Thoracic aorta (tissue), 2 donors: ENCODE measurements around the gene ARL6IP5. TPM values are rescaled to one million over a fixed set of nuclear protein-coding genes. Genes with fewer than 3 reads are reported as not detected.

Source experiments
- ATAC-seq: fragments of 150-250 bp; one replicate; pipeline ENCODE4 v1.8.0; 2017; ENCODE audit warnings: low read depth; ENCODE audit not compliant: insufficient number of reproducible peaks, low FRiP score
- DNase-seq: peaks from one replicate; pipeline ENCODE4 v3.0.0-alpha.2; 2020; ENCODE audit warnings: low spot score
- H3K27ac ChIP-seq, 2 donors: fragments of 200-600 bp; sonication (generic); 1 replicate in 1 of 2; 2 replicates in 1 of 2; pipeline ENCODE4 v1.5.1; 2016; ENCODE audit warnings: mild to moderate bottlenecking in 2 of 2, moderate library complexity in 2 of 2
- H3K27me3 ChIP-seq: fragments of 200-600 bp; sonication (generic); replicated peaks from 2 replicates; pipeline ENCODE4 v1.6.0; 2016; ENCODE audit warnings: mild to moderate bottlenecking; ENCODE audit not compliant: insufficient read depth
- H3K36me3 ChIP-seq: fragments of 200-600 bp; sonication (generic); one replicate; pipeline ENCODE4 v1.5.1; 2016
- H3K4me1 ChIP-seq, 2 donors: fragments of 200-600 bp; sonication (generic); 1 replicate in 1 of 2; 2 replicates in 1 of 2; pipeline versions ENCODE4 v1.5.1 to v1.6.0; 2016; ENCODE audit warnings: low read depth in 2 of 2, mild to moderate bottlenecking in 1 of 2; ENCODE audit not compliant: control insufficient read depth in 1 of 2
- H3K4me3 ChIP-seq: fragments of 200-600 bp; sonication (generic); 2 replicates; pipeline ENCODE4 v1.5.1; 2016; ENCODE audit warnings: mild to moderate bottlenecking
- H3K9me3 ChIP-seq: fragments of 200-600 bp; sonication (generic); 2 replicates; pipeline ENCODE4 v1.5.1; 2016
- total RNA-seq, 2 donors: library from RNA; depleted of rRNA; stranded (reverse); fragments of >200 nt; gene quantifications; one replicate each; pipeline versions ENCODE4 v1.1.0 to v1.2.3, GENCODE V29; 2016
- TF ChIP-seq, protein P1 (sequence below): fragments of 200-600 bp; sonication (generic); IDR thresholded peaks from one replicate; pipeline ENCODE4 v1.5.1; 2019; ENCODE audit warnings: antibody characterized with exemption

The ARL6IP5 gene
- total RNA-seq, 2 donors from 2014 or later, result 195 to 269 TPM

DNA sequence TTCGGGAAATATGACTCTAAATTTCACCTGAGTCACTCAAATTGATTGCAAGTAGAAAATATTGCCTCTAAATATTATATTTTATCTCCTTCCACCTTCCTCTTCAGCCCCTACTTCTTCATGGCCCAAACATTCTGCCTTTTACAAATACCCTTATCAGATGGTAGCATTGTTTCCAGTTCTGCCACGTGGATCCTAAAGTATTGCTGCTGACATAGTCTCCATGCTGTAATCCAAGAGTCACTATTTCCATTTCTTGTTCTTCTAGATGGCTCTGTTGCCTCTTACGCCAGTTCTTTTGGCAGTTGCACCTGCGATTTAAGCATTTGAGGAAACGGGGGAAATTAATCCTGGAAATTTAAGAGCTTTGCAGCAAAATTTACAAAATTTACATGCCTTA, 24.1 kb downstream of the ARL6IP5 start:
- TF ChIP-seq, protein P1, sequence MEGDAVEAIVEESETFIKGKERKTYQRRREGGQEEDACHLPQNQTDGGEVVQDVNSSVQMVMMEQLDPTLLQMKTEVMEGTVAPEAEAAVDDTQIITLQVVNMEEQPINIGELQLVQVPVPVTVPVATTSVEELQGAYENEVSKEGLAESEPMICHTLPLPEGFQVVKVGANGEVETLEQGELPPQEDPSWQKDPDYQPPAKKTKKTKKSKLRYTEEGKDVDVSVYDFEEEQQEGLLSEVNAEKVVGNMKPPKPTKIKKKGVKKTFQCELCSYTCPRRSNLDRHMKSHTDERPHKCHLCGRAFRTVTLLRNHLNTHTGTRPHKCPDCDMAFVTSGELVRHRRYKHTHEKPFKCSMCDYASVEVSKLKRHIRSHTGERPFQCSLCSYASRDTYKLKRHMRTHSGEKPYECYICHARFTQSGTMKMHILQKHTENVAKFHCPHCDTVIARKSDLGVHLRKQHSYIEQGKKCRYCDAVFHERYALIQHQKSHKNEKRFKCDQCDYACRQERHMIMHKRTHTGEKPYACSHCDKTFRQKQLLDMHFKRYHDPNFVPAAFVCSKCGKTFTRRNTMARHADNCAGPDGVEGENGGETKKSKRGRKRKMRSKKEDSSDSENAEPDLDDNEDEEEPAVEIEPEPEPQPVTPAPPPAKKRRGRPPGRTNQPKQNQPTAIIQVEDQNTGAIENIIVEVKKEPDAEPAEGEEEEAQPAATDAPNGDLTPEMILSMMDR, result no peak
- ATAC-seq, result no peak

DNA sequence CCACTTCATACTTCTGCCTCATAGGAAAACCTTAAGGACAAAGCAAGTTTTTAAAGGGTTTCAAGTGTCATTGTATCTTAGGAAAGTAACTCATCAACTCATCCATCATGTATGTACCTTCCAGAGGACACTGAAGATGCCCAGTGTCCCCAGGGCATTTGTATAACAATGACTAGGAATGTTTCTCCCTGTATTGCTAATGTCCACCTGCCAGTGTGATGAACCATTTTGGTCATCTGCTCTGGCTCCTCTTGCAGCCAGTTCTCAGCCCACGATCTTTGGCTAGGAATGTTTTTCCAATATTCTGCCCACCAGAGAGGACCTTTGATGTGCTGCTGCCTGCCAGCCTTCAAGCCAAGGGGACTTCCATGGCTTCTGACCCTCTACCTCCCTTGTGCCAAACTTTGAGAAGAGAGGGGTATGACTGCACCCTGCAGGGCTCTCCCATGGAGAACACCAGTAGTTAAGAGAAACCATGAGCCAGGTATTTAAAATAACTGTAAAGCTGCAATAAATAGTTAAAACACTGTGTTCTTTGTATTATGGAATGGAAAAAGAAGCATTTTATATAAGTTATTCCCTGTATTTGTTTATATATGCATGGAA, 26.3 kb downstream of the ARL6IP5 start:
- Histone ChIP-seq H3K36me3 (no peaks in the 10 kb centered on the region), H3K27ac (no peak overlapping the region)

More for the DNA sequence above, 24.1 kb downstream of the ARL6IP5 start:
- Histone ChIP-seq H3K9me3 (no peaks in the 10 kb centered on the region), H3K4me1 (peaks cover 0 to 23% of the 10 kb centered on the region in 2 donors), H3K36me3 (peaks cover 8% of the 10 kb centered on the region), H3K4me3 (no peak overlapping the region), H3K27me3 (no peaks in the 10 kb centered on the region), H3K27ac (no peak overlapping the region)
- DNase-seq, result no peak

GRCh38 chr3:69113536-69113935, 28.8 kb downstream of the ARL6IP5 start:
- peaks cover 0 to 13% of the 10 kb centered on the region in 2 donors for H3K4me1 ChIP-seq
- no peaks in the 10 kb centered on the region for H3K27me3 ChIP-seq
- DNase-seq (no peak), ATAC-seq (no peak)
- TF ChIP-seq, protein P1, result no peak
- H3K4me3 ChIP-seq, result no peak overlapping the region
- no peak overlapping the region for H3K27ac ChIP-seq
- no peaks in the 10 kb centered on the region for H3K9me3 ChIP-seq
- H3K36me3 ChIP-seq, result no peaks in the 10 kb centered on the region

More for the DNA sequence above, 26.3 kb downstream of the ARL6IP5 start:
- TF ChIP-seq, protein P1, result no peak
- H3K4me1 ChIP-seq, result peaks cover 0 to 16% of the 10 kb centered on the region in 2 donors
- no peaks in the 10 kb centered on the region for H3K27me3 ChIP-seq
- no peak overlapping the region for H3K4me3 ChIP-seq
- H3K9me3 ChIP-seq, result no peaks in the 10 kb centered on the region
- no peak for ATAC-seq
- no peak for DNase-seq

DNA sequence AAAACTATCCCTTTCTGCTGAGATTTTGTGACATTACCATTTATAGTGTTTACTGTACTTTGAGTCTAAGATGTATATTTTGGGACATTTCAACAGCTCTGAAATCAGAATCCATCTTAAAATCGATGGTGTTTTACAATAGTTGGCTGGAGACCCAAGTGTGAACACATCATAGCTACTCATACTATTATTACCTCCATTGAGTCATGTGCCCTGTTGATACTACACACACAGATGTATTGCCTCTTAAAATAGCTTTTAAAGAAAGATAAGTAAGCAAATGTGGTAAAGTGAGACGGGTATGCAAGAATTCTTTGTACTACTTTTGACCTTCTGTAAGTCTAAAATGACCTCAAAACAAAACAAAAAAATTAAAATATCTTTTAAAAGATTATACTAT, 31.0 kb downstream of the ARL6IP5 start:
- Histone ChIP-seq H3K36me3 (no peaks in the 10 kb centered on the region), H3K4me1 (peaks cover 0 to 7% of the 10 kb centered on the region in 2 donors), H3K27ac (no peak overlapping the region), H3K9me3 (no peaks in the 10 kb centered on the region), H3K27me3 (no peaks in the 10 kb centered on the region), H3K4me3 (no peak overlapping the region)
- DNase-seq (no peak), ATAC-seq (no peak)
- TF ChIP-seq, protein P1, result no peak

DNA sequence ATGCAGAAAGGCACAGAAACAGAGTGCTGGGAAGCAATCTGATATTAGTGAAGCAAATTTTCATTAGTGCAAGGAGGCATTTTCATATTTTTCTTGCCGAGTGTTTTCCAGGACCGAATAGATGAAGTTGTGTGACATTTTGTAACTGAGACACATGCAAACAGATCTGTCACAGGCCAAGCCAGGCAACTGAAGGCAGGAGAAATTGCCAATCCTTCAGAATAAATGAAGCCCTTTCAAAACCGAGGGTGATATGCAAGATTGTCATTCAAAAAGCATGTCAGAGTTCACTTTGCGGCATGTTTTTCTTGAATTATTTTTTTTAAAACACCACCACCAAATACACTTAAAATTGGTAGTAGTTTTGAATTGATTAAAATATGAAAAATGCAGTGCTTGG, 31.4 kb downstream of the ARL6IP5 start:
- DNase-seq (no peak), ATAC-seq (no peak)
- H3K9me3 ChIP-seq, result no peaks in the 10 kb centered on the region
- no peaks in the 10 kb centered on the region for H3K36me3 ChIP-seq
- peaks cover 0 to 7% of the 10 kb centered on the region in 2 donors for H3K4me1 ChIP-seq
- H3K27ac ChIP-seq, result no peak overlapping the region
- TF ChIP-seq, protein P1, result no peak
- H3K27me3 ChIP-seq, result no peaks in the 10 kb centered on the region
- no peak overlapping the region for H3K4me3 ChIP-seq
